Prostate gland (tissue), 2 donors: Measurements from ENCODE around the gene JARID2. TPM values are rescaled to one million over a fixed set of nuclear protein-coding genes. Genes with fewer than 3 reads are reported as not detected.

Experiments
- DNase-seq: peaks from one replicate; pipeline ENCODE4 v3.0.0-alpha.2; 2019; ENCODE audit warnings: low spot score
- H3K27ac ChIP-seq, 2 donors: fragments of 200-600 bp; sonication (generic); 2 replicates each; pipeline ENCODE4 v1.5.1; 2017 to 2019
- H3K27me3 ChIP-seq: fragments of 200-600 bp; sonication (generic); replicated peaks from 2 replicates; pipeline ENCODE4 v1.5.1; 2019; ENCODE audit not compliant: insufficient read depth
- H3K36me3 ChIP-seq, 2 donors: fragments of 200-600 bp; sonication (generic); 1 replicate in 1 of 2; 2 replicates in 1 of 2; pipeline versions ENCODE4 v1.5.1 to v1.8.1; 2017 to 2019
- H3K4me1 ChIP-seq: fragments of 200-600 bp; sonication (generic); replicated peaks from 2 replicates; pipeline ENCODE4 v1.5.1; 2019
- H3K4me3 ChIP-seq, 2 donors: fragments of 200-600 bp; sonication (generic); 2 replicates each; pipeline ENCODE4 v1.5.1; 2017 to 2019
- H3K9me3 ChIP-seq: fragments of 200-600 bp; sonication (generic); 2 replicates; pipeline ENCODE4 v1.5.1; 2017
- CTCF ChIP-seq, 4 experiments: fragments of 200-600 bp in 2 of 4; fragments of 450-650 bp in 2 of 4; sonication (generic) in 2 of 4; IDR thresholded peaks; 1 replicate in 3 of 4; 2 replicates in 1 of 4; pipeline ENCODE4 v1.5.1; 2016 to 2019; ENCODE audit warnings: antibody characterized with exemption in 4 of 4, mild to moderate bottlenecking in 2 of 4, moderate library complexity in 2 of 4
- POLR2A ChIP-seq: fragments of 450-650 bp; IDR thresholded peaks from one replicate; pipeline ENCODE4 v1.6.1; 2016; ENCODE audit warnings: antibody characterized with exemption, mild to moderate bottlenecking
- POLR2AphosphoS5 ChIP-seq: sonication (generic); formaldehyde crosslinking; IDR thresholded peaks from one replicate; pipeline ENCODE4 v1.6.1; 2017; ENCODE audit warnings: antibody characterized with exemption
- WGBS: methylation state at CpG from one replicate; pipeline ENCODE4 v1.1.5; 2018; 5-methylcytosine and 5-hydroxymethylcytosine counted together
- intact Hi-C: fragments of 100-400 bp; cut with DNase I; formaldehyde crosslinking; loops from one replicate; pipeline ENCODE4 v1.14.2; 2022
- total RNA-seq, 2 donors: library from RNA; depleted of rRNA; stranded (reverse); fragments of >200 nt; gene quantifications; one replicate each; pipeline ENCODE4 v1.1.0, GENCODE V29; 2016

JARID2 gene
- total RNA-seq, 2 donors from 2014 or later: 7.7 to 35.4 TPM

GRCh38 chr6:15535495-15536197, 289.8 kb downstream of the JARID2 start:
- no peaks in the 10 kb centered on the region for H3K4me1 ChIP-seq
- intact Hi-C loops: no loop called here
- no peak overlapping the region for H3K27ac ChIP-seq
- H3K4me3 ChIP-seq: no peak overlapping the region
- TF ChIP-seq POLR2A (no peak), CTCF (IDR thresholded peaks at IDR 0.05) (no peak), POLR2AphosphoS5 (no peak)
- no peaks in the 10 kb centered on the region for H3K27me3 ChIP-seq
- no peaks in the 10 kb centered on the region for H3K9me3 ChIP-seq
- WGBS: 93% methylated on average over 3 of the region's 3 CpGs
- DNase-seq: no peak
- H3K36me3 ChIP-seq: no peaks in the 10 kb centered on the region

GRCh38 chr6:15536198-15536955, 290.5 kb downstream of the JARID2 start:
- Histone ChIP-seq H3K4me1 (no peaks in the 10 kb centered on the region), H3K4me3 (no peak overlapping the region), H3K27ac (no peak overlapping the region), H3K36me3 (no peaks in the 10 kb centered on the region), H3K27me3 (no peaks in the 10 kb centered on the region), H3K9me3 (no peaks in the 10 kb centered on the region)
- no peak for TF ChIP-seq CTCF (IDR thresholded peaks at IDR 0.05)
- TF ChIP-seq POLR2A: no peak
- no peak for TF ChIP-seq POLR2AphosphoS5
- intact Hi-C loops: no loop called here
- no peak for DNase-seq
- WGBS: 77% methylated on average over 4 of the region's 4 CpGs

- Histone ChIP-seq H3K36me3 (no peaks in the 10 kb centered on the region), H3K4me1 (no peaks in the 10 kb centered on the region), H3K27me3 (no peaks in the 10 kb centered on the region), H3K27ac (no peak overlapping the region), H3K4me3 (no peak overlapping the region), H3K9me3 (no peaks in the 10 kb centered on the region)
- DNase-seq: no peak
- intact Hi-C loops: no loop called here
- 91% methylated on average over 5 of the region's 5 CpGs for WGBS
- TF ChIP-seq CTCF (IDR thresholded peaks at IDR 0.05) (no peak), POLR2A (no peak), POLR2AphosphoS5 (no peak)
These were observed 292.2 kb downstream of the JARID2 start for GRCh38 chr6:15538106-15538505.

DNA sequence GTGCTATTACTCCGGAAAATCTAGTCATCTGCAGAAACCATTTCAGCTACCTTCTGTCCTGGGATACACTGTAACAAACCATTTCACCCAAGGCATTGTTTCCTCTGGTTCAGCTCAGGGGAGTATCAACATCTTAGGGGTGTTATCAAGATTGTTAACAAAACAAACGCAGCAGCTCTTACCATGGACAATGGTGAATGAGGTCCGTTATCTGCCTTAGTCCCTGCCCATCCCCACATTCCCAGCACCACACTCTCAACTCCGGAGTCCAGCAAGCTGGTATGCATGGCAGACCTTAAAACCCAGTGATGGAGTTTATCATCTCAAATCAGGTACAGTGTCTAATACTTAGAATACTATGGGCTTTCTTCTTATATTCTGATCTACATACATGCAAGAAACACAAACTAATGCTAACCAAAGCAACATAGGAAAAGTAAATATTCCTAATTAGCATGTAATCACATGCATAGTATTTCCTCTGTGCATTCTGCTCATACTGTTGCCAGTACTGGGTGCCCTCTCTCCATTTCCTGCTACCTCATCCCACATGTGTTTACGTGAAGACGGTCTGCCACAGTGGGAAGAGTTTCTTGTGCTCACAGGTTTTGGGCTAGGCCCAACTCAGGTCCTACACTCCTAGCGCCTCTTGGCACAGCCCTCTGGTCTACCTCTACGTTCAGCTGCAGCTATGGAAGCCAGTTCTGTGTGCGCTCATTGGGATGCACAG, 293.1 kb downstream of the JARID2 start:
- Histone ChIP-seq H3K9me3 (no peaks in the 10 kb centered on the region), H3K4me1 (no peaks in the 10 kb centered on the region), H3K27me3 (no peaks in the 10 kb centered on the region), H3K4me3 (no peak overlapping the region), H3K27ac (no peak overlapping the region), H3K36me3 (no peaks in the 10 kb centered on the region)
- 91% methylated on average over 9 of the region's 9 CpGs for WGBS
- no peak for TF ChIP-seq CTCF (IDR thresholded peaks at IDR 0.05)
- TF ChIP-seq POLR2A: no peak
- TF ChIP-seq POLR2AphosphoS5: no peak
- intact Hi-C loops: no loop called here
- no peak for DNase-seq
